Osteoblast (primary cell): ENCODE results near the gene PDLIM5. TPM values are rescaled to one million over a fixed set of nuclear protein-coding genes. Genes with fewer than 3 reads are reported as not detected.

Experiments used
- DNase-seq: peaks from one replicate; pipeline ENCODE4 v3.0.0; 2011; ENCODE audit warnings: low spot score, mixed read lengths; ENCODE audit not compliant: insufficient read length; ENCODE audit errors: missing footprints
- H2AFZ ChIP-seq: 2 replicates; pipeline ENCODE4 v1.6.0; 2011; ENCODE audit warnings: mild to moderate bottlenecking, low read length
- H3K27ac ChIP-seq: 2 replicates; pipeline ENCODE4 v1.5.1; 2011; ENCODE audit warnings: mild to moderate bottlenecking, low read depth, low read length, moderate library complexity
- H3K27me3 ChIP-seq: 2 replicates; pipeline ENCODE4 v1.6.0; 2012; ENCODE audit warnings: mild to moderate bottlenecking, control low read depth, inconsistent platforms, low read length, moderate library complexity; ENCODE audit not compliant: insufficient read depth
- H3K36me3 ChIP-seq: 2 replicates; pipeline ENCODE4 v1.5.1; 2011; ENCODE audit warnings: mild to moderate bottlenecking, low read length, control low read depth, moderate library complexity; ENCODE audit not compliant: insufficient read depth
- H3K4me1 ChIP-seq: 2 replicates; pipeline ENCODE4 v1.5.1; 2011; ENCODE audit warnings: mild to moderate bottlenecking, low read length, control low read depth, moderate library complexity; ENCODE audit not compliant: insufficient read depth
- H3K4me2 ChIP-seq: 2 replicates; pipeline ENCODE4 v1.6.0; 2011; ENCODE audit warnings: mild to moderate bottlenecking, low read length; ENCODE audit not compliant: insufficient read depth
- H3K4me3 ChIP-seq: fragments of 200-600 bp; sonication (generic); 3 replicates; pipeline ENCODE4 v1.5.1; 2012; ENCODE audit warnings: mild to moderate bottlenecking, low read length, inconsistent platforms; ENCODE audit not compliant: insufficient read depth
- H3K79me2 ChIP-seq: 2 replicates; pipeline ENCODE4 v1.6.0; 2012; ENCODE audit warnings: mild to moderate bottlenecking, low read length, control low read depth, inconsistent platforms; ENCODE audit not compliant: insufficient read depth
- H3K9me3 ChIP-seq: 2 replicates; pipeline ENCODE4 v1.5.1; 2011; ENCODE audit warnings: low read depth, low read length, control low read depth
- H4K20me1 ChIP-seq: 2 replicates; pipeline ENCODE4 v1.6.0; 2012; ENCODE audit warnings: mild to moderate bottlenecking, low read length, control low read depth; ENCODE audit not compliant: insufficient read depth
- CTCF ChIP-seq: IDR thresholded peaks from 2 replicates; pipeline ENCODE4 v1.5.1; 2011; ENCODE audit warnings: mild to moderate bottlenecking, low read depth, low read length, moderate library complexity; ENCODE audit errors: extremely low read depth
- total RNA-seq: library from RNA; depleted of rRNA; stranded (reverse); fragments of >200 nt; gene quantifications from 2 replicates; pipeline ENCODE4 v1.2.3, GENCODE V29; 2012

The PDLIM5 gene
- total RNA-seq, 1 donor, result 312 TPM

GRCh38 chr4:94407846-94408245 lies 43.9 kb upstream of the PDLIM5 start:
- H3K79me2 ChIP-seq, result peaks cover 4% of the 10 kb centered on the region
- no peak overlapping the region for H3K4me3 ChIP-seq
- H2AFZ ChIP-seq, result peak overlapping the region; percentile 18
- no peaks in the 10 kb centered on the region for H3K36me3 ChIP-seq
- peak overlapping the region; percentile 97 for H3K27ac ChIP-seq
- no peaks in the 10 kb centered on the region for H3K27me3 ChIP-seq
- no peak for TF ChIP-seq CTCF
- no peaks in the 10 kb centered on the region for H3K9me3 ChIP-seq
- no peak for DNase-seq
- H4K20me1 ChIP-seq, result no peaks in the 10 kb centered on the region
- H3K4me1 ChIP-seq, result peaks cover 60% of the 10 kb centered on the region
- no peak overlapping the region for H3K4me2 ChIP-seq

GRCh38 chr4:94408549-94409374 lies 43.0 kb upstream of the PDLIM5 start:
- H3K4me2 ChIP-seq, result peak overlapping the region; percentile 1
- no peaks in the 10 kb centered on the region for H4K20me1 ChIP-seq
- DNase-seq, result peak; percentile 26
- no peaks in the 10 kb centered on the region for H3K27me3 ChIP-seq
- H3K4me1 ChIP-seq, result peaks cover 68% of the 10 kb centered on the region
- H3K9me3 ChIP-seq, result no peaks in the 10 kb centered on the region
- no peak overlapping the region for H2AFZ ChIP-seq
- H3K79me2 ChIP-seq, result peaks cover 4% of the 10 kb centered on the region
- no peak overlapping the region for H3K4me3 ChIP-seq
- H3K36me3 ChIP-seq, result no peaks in the 10 kb centered on the region
- H3K27ac ChIP-seq, result peak overlapping the region; percentile 97
- no peak for TF ChIP-seq CTCF

GRCh38 chr4:94409375-94409679 lies 42.4 kb upstream of the PDLIM5 start:
- H3K27ac ChIP-seq, result peak overlapping the region; percentile 97
- TF ChIP-seq CTCF, result no peak
- no peak for DNase-seq

GRCh38 chr4:94409962-94410361 lies 41.8 kb upstream of the PDLIM5 start:
- peaks cover 4% of the 10 kb centered on the region for H3K79me2 ChIP-seq
- H3K4me2 ChIP-seq, result peak overlapping the region; percentile 82
- H2AFZ ChIP-seq, result no peak overlapping the region
- no peak overlapping the region for H3K4me3 ChIP-seq
- DNase-seq, result no peak
- no peak for TF ChIP-seq CTCF
- H3K9me3 ChIP-seq, result no peaks in the 10 kb centered on the region
- H3K27ac ChIP-seq, result peak overlapping the region; percentile 97
- H3K4me1 ChIP-seq, result peaks cover 74% of the 10 kb centered on the region
- H3K27me3 ChIP-seq, result no peaks in the 10 kb centered on the region
- no peaks in the 10 kb centered on the region for H3K36me3 ChIP-seq
- H4K20me1 ChIP-seq, result no peaks in the 10 kb centered on the region

More at GRCh38 chr4:94409375-94409679, 42.4 kb upstream of the PDLIM5 start:
- Histone ChIP-seq H3K79me2 (peaks cover 4% of the 10 kb centered on the region), H3K4me1 (peaks cover 72% of the 10 kb centered on the region), H3K36me3 (no peaks in the 10 kb centered on the region), H2AFZ (no peak overlapping the region), H3K27me3 (no peaks in the 10 kb centered on the region), H3K4me2 (no peak overlapping the region), H3K4me3 (no peak overlapping the region), H4K20me1 (no peaks in the 10 kb centered on the region), H3K9me3 (no peaks in the 10 kb centered on the region)
